ENCODE measurements around the gene RPL19.

Gene RPL19

GRCh38 chr17:39158623-39159022, 41.5 kb upstream of the RPL19 start:
- no peak overlapping the region for H3K27ac ChIP-seq
- TF ChIP-seq CTCF (conservative IDR thresholded peaks at IDR 0.05) (no peak), ZFX (IDR thresholded peaks at IDR 0.05) (no peak)

- no peak overlapping the region for H3K27ac ChIP-seq
- TF ChIP-seq CTCF (conservative IDR thresholded peaks at IDR 0.05) (no peak), ZFX (IDR thresholded peaks at IDR 0.05) (no peak)
Measured at GRCh38 chr17:39161962-39162361, 38.1 kb upstream of the RPL19 start.

GRCh38 chr17:39164675-39165143, 35.4 kb upstream of the RPL19 start:
- H3K27ac ChIP-seq, result no peak overlapping the region; the same call in 1 of the 2 replicates

GRCh38 chr17:39165178-39165840, 34.8 kb upstream of the RPL19 start:
- no peak for TF ChIP-seq ZFX (IDR thresholded peaks at IDR 0.05)
- no peak for TF ChIP-seq CTCF (conservative IDR thresholded peaks at IDR 0.05)
- no peak overlapping the region; the same call in 1 of the 2 replicates for H3K27ac ChIP-seq

More at GRCh38 chr17:39164675-39165143, 35.4 kb upstream of the RPL19 start:
- no peak for TF ChIP-seq ZFX (IDR thresholded peaks at IDR 0.05)
- TF ChIP-seq CTCF (conservative IDR thresholded peaks at IDR 0.05), result peak; percentile 94

GRCh38 chr17:39165841-39166349, 34.2 kb upstream of the RPL19 start, which contains the start of gene ARL5C:
TSS of gene ARL5C (minus strand) at chr17:39166161. CDS start at chr17:39165760, 401 bp downstream.
- no peak within 1 kb of the TSS; the same call in 1 of the 2 replicates for H3K27ac ChIP-seq
- no peak for TF ChIP-seq ZFX (IDR thresholded peaks at IDR 0.05)
- TF ChIP-seq CTCF (conservative IDR thresholded peaks at IDR 0.05), result no peak

- TF ChIP-seq CTCF (conservative IDR thresholded peaks at IDR 0.05) (no peak), ZFX (IDR thresholded peaks at IDR 0.05) (no peak)
- no peak overlapping the region for H3K27ac ChIP-seq
Measured at GRCh38 chr17:39166437-39167335, 33.4 kb upstream of the RPL19 start.
